Lower lobe of right lung (tissue), 2 donors: Measurements from ENCODE around the gene DUS1L. TPM values are rescaled to one million over a fixed set of nuclear protein-coding genes. Genes with fewer than 3 reads are reported as not detected.
A peak's percentile ranks its signal among the peaks of the same experiment; 100 is the strongest.

Source experiments
- ATAC-seq, 2 donors: fragments of 200-7000 bp; cut with Tn5 transposase; one replicate each; pipeline ENCODE4 v1.9.1; 2020 to 2022; ENCODE audit warnings: mild to moderate bottlenecking in 2 of 2, moderate library complexity in 2 of 2
- DNase-seq: peaks from one replicate; pipeline ENCODE4 v3.0.0-alpha.2; 2020
- H3K27ac ChIP-seq: fragments of 200-600 bp; one replicate; pipeline ENCODE4 v1.8.0; 2022
- H3K27me3 ChIP-seq: fragments of 200-600 bp; one replicate; pipeline ENCODE4 v1.8.0; 2022; ENCODE audit warnings: low read depth
- H3K36me3 ChIP-seq: fragments of 200-600 bp; one replicate; pipeline ENCODE4 v1.8.0; 2022; ENCODE audit warnings: mild to moderate bottlenecking
- H3K4me1 ChIP-seq: fragments of 200-600 bp; one replicate; pipeline ENCODE4 v1.8.0; 2022
- H3K4me3 ChIP-seq: fragments of 200-600 bp; one replicate; pipeline ENCODE4 v1.8.0; 2022; ENCODE audit warnings: mild to moderate bottlenecking
- H3K9me3 ChIP-seq: fragments of 200-600 bp; one replicate; pipeline ENCODE4 v1.8.0; 2022
- intact Hi-C: fragments of 100-400 bp; cut with DNase I; formaldehyde crosslinking; loops from one replicate; pipeline ENCODE4 v1.11.0; 2022
- total RNA-seq: library from RNA; stranded (reverse); fragmentation: NEBNext Ultra II Directional; extraction: Animal tissue kit (Norgen Biotek cat#: 25700); gene quantifications from one replicate; pipeline ENCODE4 v1.2.1, GENCODE V29; 2021
- TF ChIP-seq, protein P1 (sequence below): fragments of 200-600 bp; IDR thresholded peaks from one replicate; pipeline ENCODE4 v1.8.0; 2022; ENCODE audit warnings: antibody characterized with exemption, mild to moderate bottlenecking
- donor health status: DM: no; HTN: yes; CAD: no; lungs with severe emphysema.

DUS1L gene
- total RNA-seq, 1 donor from 2014 or later: 85.1 TPM

DNA sequence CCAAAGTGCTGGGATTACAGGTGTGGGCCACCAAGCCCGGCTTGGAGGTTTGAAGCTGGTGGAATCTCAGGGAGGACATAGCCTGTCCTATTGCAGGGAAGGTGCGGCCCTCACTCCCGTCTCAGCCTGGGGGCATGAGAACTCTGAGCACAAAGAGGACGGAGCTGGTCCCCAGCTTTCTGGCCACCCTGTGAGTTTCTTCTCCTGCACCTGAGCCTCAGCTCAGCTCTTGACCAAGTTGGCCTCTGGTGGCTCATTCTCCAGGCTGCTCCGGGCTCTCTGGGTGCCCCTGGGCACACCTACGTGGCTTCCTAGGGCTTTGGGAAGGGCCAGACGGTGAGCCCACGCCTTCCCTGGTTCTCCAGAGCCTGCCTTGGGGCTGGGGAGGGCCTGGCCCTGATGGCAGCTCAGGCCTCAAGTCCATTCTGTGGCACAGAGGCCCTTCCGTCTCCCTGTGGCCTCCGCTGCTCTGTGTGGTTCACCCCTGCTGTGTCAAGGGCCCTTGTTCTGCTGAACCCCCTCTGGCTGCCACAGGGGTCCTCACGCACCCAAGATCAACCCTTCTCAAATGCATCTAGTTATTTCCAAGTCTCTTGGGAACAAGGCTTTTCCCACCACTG lies 39.3 kb upstream of the DUS1L start:
- TF ChIP-seq, protein P1, sequence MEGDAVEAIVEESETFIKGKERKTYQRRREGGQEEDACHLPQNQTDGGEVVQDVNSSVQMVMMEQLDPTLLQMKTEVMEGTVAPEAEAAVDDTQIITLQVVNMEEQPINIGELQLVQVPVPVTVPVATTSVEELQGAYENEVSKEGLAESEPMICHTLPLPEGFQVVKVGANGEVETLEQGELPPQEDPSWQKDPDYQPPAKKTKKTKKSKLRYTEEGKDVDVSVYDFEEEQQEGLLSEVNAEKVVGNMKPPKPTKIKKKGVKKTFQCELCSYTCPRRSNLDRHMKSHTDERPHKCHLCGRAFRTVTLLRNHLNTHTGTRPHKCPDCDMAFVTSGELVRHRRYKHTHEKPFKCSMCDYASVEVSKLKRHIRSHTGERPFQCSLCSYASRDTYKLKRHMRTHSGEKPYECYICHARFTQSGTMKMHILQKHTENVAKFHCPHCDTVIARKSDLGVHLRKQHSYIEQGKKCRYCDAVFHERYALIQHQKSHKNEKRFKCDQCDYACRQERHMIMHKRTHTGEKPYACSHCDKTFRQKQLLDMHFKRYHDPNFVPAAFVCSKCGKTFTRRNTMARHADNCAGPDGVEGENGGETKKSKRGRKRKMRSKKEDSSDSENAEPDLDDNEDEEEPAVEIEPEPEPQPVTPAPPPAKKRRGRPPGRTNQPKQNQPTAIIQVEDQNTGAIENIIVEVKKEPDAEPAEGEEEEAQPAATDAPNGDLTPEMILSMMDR: no peak
- no peaks in the 10 kb centered on the region for H3K27me3 ChIP-seq
- no peak overlapping the region for H3K4me3 ChIP-seq
- no peaks in the 10 kb centered on the region for H3K9me3 ChIP-seq
- intact Hi-C loops: no loop called here
- peaks cover 72% of the 10 kb centered on the region for H3K4me1 ChIP-seq
- H3K36me3 ChIP-seq: no peaks in the 10 kb centered on the region
- DNase-seq (no peak), ATAC-seq (no peak)
- H3K27ac ChIP-seq: peak overlapping the region; percentile 91

DNA sequence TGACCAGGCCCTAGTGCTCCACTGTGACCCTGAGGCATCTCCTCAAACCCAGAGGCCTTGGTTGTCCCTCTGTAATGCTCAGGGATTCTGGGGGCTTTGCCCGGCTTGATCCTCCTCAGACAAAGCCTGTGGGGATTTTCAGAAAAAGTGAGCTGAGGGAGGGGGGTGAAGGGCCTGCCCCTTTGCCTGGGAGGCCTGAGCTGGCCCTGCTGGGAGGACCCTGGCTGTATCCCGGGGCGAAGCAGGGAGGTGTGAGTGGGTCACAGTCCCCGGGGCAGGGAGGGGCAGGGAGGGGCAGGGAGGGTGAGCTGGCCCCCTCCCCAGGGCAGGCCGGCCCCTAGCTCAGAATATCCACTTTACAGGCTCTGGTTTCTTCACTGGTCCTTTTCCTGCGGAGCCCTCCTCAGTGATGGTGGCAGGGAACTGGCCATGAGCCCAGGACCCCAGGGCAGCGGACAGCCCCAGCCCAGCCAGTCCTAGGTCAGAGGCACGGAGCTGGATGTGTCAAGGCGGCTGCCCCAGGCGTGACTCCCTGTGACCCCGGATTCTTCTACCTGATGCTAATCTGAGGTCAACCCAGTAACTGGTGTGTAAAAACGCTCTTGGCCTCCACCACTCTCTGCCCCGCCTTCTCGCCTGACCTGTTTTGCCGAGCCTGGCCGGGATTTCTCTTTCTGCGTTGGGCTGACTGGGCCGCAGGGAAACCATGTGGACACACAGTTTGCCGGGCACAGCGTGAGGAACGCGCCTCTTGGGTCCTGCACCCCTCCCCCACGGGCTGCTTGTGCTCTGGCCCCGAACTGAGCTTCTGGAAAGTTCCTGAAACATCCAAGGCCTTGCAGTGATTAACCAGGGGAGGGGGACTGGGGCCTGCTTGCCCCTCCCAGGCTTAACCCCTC lies 38.2 kb upstream of the DUS1L start:
- H3K27ac ChIP-seq: peak overlapping the region; percentile 91

DNA sequence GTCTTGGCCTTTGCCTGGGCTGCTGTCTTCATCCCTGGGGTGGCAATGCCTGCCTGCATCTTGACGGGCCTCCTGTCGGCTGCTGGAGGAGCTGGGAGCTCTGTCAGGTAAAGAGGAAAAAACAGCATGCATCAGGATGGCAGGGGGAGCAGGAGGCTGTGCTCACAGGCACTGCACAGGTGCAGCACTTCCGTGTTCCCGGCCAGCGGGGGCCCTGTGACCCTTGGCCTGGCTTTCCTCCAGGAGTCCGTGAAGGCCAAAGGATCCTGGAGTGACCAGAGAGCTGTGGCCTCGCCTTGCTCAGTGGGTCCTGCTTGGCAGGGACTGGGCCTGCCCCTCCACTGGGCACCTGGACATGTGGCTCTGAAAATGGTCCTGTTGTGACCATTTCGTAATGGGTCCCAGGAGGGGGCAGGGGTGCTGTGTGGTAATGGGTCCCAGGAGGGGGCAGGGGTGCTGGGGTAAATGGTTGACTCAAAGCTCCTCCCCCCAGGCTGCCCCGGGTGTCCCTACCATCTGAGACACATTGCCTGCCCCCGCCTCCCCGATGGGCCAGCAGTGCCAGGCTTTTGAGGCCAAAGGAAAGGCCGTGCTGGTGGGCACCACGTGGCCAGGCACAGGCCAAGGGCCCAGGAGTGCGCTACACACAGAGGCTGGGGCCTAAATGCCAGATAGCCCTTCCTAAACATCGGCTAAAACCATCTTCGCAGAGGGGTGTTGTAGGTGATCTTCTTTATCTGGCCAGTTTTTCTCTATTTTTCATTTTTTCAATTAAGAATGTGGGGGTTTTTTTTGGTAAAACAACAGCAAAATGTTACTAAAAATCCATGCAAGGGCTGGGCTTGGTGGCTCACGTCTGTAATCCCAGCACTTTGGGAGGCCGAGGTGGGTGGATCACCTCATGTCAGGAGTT lies 36.4 kb upstream of the DUS1L start:
- Histone ChIP-seq H3K9me3 (no peaks in the 10 kb centered on the region), H3K27me3 (no peaks in the 10 kb centered on the region), H3K4me1 (peaks cover 68% of the 10 kb centered on the region), H3K27ac (peak overlapping the region; percentile 36), H3K4me3 (no peak overlapping the region), H3K36me3 (no peaks in the 10 kb centered on the region)
- TF ChIP-seq, protein P1: no peak
- DNase-seq (no peak), ATAC-seq (no peak)
- intact Hi-C loops: no loop called here

More for the DNA sequence above, 38.2 kb upstream of the DUS1L start:
- TF ChIP-seq, protein P1: no peak
- ATAC-seq (peak; percentile 42 to 49), DNase-seq (peak; percentile 86)
- no peaks in the 10 kb centered on the region for H3K36me3 ChIP-seq
- no peaks in the 10 kb centered on the region for H3K27me3 ChIP-seq
- H3K9me3 ChIP-seq: no peaks in the 10 kb centered on the region
- intact Hi-C loops: no loop called here
- no peak overlapping the region for H3K4me3 ChIP-seq
- peaks cover 79% of the 10 kb centered on the region for H3K4me1 ChIP-seq

DNA sequence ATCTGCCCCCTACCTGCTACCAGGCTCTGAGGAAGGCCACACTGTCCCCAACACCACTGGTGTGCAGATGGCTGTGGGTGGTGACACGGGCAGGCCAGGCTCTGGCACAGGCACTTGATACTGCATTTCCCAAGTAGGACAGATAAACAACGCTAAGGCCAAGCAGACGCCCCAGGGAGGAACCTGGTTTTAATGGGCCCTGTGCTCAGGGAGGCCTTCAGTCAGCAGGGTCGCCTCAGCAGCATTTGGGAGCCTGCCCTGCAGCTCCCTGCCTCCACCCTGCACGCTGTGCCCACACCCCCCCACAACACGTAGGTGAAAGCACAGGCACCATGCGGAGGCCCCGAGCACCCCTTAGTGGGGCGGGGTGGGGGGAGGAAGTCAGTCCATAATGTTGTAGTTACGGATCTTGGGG lies 35.7 kb upstream of the DUS1L start:
- TF ChIP-seq, protein P1: no peak
- intact Hi-C loops: no loop called here
- H3K4me3 ChIP-seq: no peak overlapping the region
- DNase-seq: no peak
- no peaks in the 10 kb centered on the region for H3K9me3 ChIP-seq
- H3K27me3 ChIP-seq: no peaks in the 10 kb centered on the region
- H3K36me3 ChIP-seq: peaks cover 1% of the 10 kb centered on the region
- peaks cover 68% of the 10 kb centered on the region for H3K4me1 ChIP-seq
- H3K27ac ChIP-seq: peak overlapping the region; percentile 6
- ATAC-seq: no peak
